GM19193 (cell line): ENCODE measurements around the gene CGAS.

Experiments
- POLR2A ChIP-seq: IDR thresholded peaks from 4 replicates; pipeline ENCODE4 v1.6.1; 2011; ENCODE audit not compliant: insufficient read depth, insufficient read length; ENCODE audit errors: extremely low read depth

CGAS gene

GRCh38 chr6:73375216-73375615, 76.9 kb downstream of the CGAS start:
- TF ChIP-seq POLR2A = no peak
